SK-N-SH (cell line): ENCODE data around the gene LRRC10B.

ENCODE experiments used
- CTCF ChIP-seq: fragments of 200-600 bp; sonication (generic); IDR thresholded peaks from 2 replicates; pipeline ENCODE4 v1.6.1; 2017; ENCODE audit warnings: antibody characterized with exemption, mild to moderate bottlenecking, moderate library complexity
- EP300 ChIP-seq, 2 experiments: IDR thresholded peaks; 2 replicates each; pipeline versions ENCODE4 v1.4.0 to v1.6.1; 2012; ENCODE audit warnings: borderline replicate concordance in 1 of 2, low read depth in 1 of 2, low read length in 1 of 2
- NFIC ChIP-seq: IDR thresholded peaks from 2 replicates; pipeline ENCODE4 v1.4.0; 2012; ENCODE audit warnings: borderline replicate concordance
- TAF1 ChIP-seq: IDR thresholded peaks from 2 replicates; pipeline ENCODE4 v1.6.1; 2012; ENCODE audit warnings: low read depth, mild to moderate bottlenecking, low read length, moderate library complexity, borderline replicate concordance

- TF ChIP-seq CTCF (no peak), NFIC (peak; percentile 55; the same call in 1 of the 2 replicates), EP300 (IDR thresholded peaks at IDR 0.05; ENCODE audit: borderline replicate concordance in 1 of 2, low read depth in 1 of 2, low read length in 1 of 2) (no peak), TAF1 (no peak)
Observed at GRCh38 chr11:61489833-61490721, 18.5 kb upstream of the LRRC10B start.
